Stimulated activated CD4-positive, alpha-beta T cell treated with anti-CD3 and anti-CD28 coated beads, Interleukin-2, amount 100 ng/mL, for 48 hours (primary cell): Measurements from ENCODE around the gene PLD4.
A peak's percentile ranks its signal among the peaks of the same experiment; 100 is the strongest.

ENCODE experiments used
- DNase-seq, 2 donors: peaks; one replicate each; pipeline ENCODE4 v3.0.0-alpha.2; 2020

Gene PLD4

GRCh38 chr14:104976198-104977007 lies 51.7 kb downstream of the PLD4 start:
- DNase-seq: peak; percentile 90

- no peak for DNase-seq
These were observed 52.5 kb downstream of the PLD4 start for GRCh38 chr14:104977008-104977680.

GRCh38 chr14:104977681-104978653 lies 53.3 kb downstream of the PLD4 start, which contains the start of gene AHNAK2:
AHNAK2 (minus strand) TSS chr14:104978374; CDS start chr14:104978237, 137 bp downstream.
- peak; percentile 42 to 51 for DNase-seq

GRCh38 chr14:104978746-104979691 lies 54.3 kb downstream of the PLD4 start:
- no peak for DNase-seq

- no peak for DNase-seq
These were observed 55.3 kb downstream of the PLD4 start for GRCh38 chr14:104979758-104980610.

GRCh38 chr14:104980611-104981531 lies 56.2 kb downstream of the PLD4 start:
- no peak for DNase-seq

- no peak for DNase-seq
These were observed 57.2 kb downstream of the PLD4 start for GRCh38 chr14:104981699-104982541.

GRCh38 chr14:104982548-104983230 lies 58.0 kb downstream of the PLD4 start:
- DNase-seq: no peak
